AG10803 (cell line): ENCODE results near the gene TMEM183A.
"Not testable (repeated sequence)": the region's sequence is repeated elsewhere in the genome, so short reads cannot be mapped to it uniquely, and the experiment has no call there.

ENCODE experiments used
- DNase-seq: peaks from one replicate; pipeline ENCODE4 v3.0.0; 2010; ENCODE audit warnings: low read depth
- H3K4me3 ChIP-seq: 2 replicates; pipeline ENCODE4 v1.5.1; 2011; ENCODE audit warnings: mild to moderate bottlenecking, low read length, control low read depth
- TF ChIP-seq, protein P1 (sequence below): conservative IDR thresholded peaks from 2 replicates; pipeline ENCODE4 v1.5.1; 2011; ENCODE audit warnings: mild to moderate bottlenecking, low read length, control low read depth, inconsistent platforms

The TMEM183A gene

GRCh38 chr1:202976633-202977032 lies 30.5 kb upstream of the TMEM183A start:
- no peak overlapping the region for H3K4me3 ChIP-seq
- TF ChIP-seq, protein P1, sequence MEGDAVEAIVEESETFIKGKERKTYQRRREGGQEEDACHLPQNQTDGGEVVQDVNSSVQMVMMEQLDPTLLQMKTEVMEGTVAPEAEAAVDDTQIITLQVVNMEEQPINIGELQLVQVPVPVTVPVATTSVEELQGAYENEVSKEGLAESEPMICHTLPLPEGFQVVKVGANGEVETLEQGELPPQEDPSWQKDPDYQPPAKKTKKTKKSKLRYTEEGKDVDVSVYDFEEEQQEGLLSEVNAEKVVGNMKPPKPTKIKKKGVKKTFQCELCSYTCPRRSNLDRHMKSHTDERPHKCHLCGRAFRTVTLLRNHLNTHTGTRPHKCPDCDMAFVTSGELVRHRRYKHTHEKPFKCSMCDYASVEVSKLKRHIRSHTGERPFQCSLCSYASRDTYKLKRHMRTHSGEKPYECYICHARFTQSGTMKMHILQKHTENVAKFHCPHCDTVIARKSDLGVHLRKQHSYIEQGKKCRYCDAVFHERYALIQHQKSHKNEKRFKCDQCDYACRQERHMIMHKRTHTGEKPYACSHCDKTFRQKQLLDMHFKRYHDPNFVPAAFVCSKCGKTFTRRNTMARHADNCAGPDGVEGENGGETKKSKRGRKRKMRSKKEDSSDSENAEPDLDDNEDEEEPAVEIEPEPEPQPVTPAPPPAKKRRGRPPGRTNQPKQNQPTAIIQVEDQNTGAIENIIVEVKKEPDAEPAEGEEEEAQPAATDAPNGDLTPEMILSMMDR, result no peak
- no peak for DNase-seq

DNA sequence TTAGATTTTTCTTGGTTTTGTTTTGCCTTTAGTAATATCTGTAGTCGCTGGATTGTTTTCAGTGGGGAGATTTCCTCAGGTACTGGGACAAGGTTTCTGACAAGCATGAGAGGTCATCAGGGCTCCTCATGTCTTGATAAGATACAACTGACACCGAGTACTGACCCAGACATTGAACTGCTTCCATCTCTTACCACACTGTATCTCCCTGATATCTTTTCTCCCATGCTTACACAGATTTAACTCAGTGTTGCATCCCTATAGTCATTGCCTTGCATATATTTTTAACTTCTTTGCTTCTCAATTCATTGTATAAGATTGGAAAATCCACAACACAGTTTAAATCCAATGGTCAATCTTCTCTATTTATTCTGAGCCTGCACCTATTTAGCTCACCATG lies 27.7 kb upstream of the TMEM183A start:
- no peak for DNase-seq
- TF ChIP-seq, protein P1, result no peak
- H3K4me3 ChIP-seq, result no peak overlapping the region

DNA sequence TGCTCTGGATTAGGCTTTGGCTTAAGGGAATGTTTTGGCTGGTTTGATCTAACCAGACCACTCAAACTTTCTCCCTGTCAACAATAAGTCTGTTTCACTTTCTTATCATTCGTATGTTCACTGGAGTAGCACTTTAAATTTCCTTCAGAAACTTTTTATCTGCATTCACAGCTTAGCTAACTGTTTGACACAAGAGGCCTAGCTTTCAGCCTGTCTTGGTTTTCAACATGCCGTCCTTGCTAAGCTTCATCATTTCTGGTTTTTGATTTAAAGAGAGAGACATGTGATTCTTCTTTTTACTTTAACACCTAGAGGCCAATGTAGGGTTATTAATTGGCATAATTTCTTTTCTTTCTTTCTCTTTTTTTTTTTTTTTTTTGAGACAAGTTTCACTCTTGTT lies 25.2 kb upstream of the TMEM183A start:
- DNase-seq, result no peak
- TF ChIP-seq, protein P1, result no peak
- H3K4me3 ChIP-seq, result no peak overlapping the region

- TF ChIP-seq, protein P1, result no peak
- H3K4me3 ChIP-seq, result no peak overlapping the region
- no peak for DNase-seq
These were observed 24.3 kb upstream of the TMEM183A start for GRCh38 chr1:202982715-202983430.

DNA sequence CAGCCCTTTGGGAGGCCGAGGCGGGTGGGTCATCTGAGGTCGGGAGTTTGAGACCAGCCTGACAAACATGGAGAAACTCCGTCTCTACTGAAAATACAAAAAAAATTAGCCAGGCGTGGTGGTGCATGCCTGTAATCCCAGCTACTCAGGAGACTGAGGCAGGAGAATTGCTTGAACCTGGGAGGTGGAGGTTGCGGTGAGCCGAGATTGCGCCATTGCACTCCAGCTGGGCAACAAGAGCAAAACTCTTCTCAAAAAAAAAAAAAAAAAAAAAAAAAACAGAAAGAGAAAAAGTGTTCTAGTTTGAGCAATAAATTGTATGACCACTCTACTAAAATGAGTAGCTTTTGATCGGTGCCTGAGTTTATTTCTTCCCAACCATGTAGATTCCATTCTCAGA lies 21.1 kb upstream of the TMEM183A start:
- H3K4me3 ChIP-seq, DNase-seq: not testable (repeated sequence)

GRCh38 chr1:202987255-202987654 lies 19.9 kb upstream of the TMEM183A start:
- no peak overlapping the region for H3K4me3 ChIP-seq
- TF ChIP-seq, protein P1, result no peak
- no peak for DNase-seq

- no peak for DNase-seq
- TF ChIP-seq, protein P1, result no peak
- H3K4me3 ChIP-seq, result no peak overlapping the region
These were observed 19.1 kb upstream of the TMEM183A start for GRCh38 chr1:202987922-202988583.
